ENCODE measurements around the gene CACNG6.

DNA sequence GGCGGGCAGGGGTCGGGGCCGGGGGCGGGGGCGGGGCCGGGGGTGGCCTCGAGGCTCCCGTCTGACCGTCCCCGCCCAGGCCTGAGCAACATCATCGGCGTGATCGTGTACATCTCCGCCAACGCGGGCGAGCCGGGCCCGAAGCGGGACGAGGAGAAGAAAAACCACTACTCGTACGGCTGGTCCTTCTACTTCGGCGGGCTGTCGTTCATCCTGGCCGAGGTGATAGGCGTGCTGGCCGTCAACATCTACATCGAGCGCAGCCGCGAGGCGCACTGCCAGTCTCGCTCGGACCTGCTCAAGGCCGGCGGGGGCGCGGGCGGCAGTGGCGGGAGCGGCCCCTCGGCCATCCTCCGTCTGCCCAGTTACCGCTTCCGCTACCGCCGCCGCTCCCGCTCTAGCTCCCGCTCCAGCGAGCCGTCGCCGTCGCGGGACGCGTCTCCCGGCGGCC, 9.4 kb upstream of the CACNG6 start:
- TF ChIP-seq, protein P1, sequence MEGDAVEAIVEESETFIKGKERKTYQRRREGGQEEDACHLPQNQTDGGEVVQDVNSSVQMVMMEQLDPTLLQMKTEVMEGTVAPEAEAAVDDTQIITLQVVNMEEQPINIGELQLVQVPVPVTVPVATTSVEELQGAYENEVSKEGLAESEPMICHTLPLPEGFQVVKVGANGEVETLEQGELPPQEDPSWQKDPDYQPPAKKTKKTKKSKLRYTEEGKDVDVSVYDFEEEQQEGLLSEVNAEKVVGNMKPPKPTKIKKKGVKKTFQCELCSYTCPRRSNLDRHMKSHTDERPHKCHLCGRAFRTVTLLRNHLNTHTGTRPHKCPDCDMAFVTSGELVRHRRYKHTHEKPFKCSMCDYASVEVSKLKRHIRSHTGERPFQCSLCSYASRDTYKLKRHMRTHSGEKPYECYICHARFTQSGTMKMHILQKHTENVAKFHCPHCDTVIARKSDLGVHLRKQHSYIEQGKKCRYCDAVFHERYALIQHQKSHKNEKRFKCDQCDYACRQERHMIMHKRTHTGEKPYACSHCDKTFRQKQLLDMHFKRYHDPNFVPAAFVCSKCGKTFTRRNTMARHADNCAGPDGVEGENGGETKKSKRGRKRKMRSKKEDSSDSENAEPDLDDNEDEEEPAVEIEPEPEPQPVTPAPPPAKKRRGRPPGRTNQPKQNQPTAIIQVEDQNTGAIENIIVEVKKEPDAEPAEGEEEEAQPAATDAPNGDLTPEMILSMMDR (IDR thresholded peaks at IDR 0.05 in 8 of 11, conservative IDR thresholded peaks at IDR 0.05 in 3 of 11) = no peak
- no peak for TF ChIP-seq POLR2AphosphoS5 (IDR thresholded peaks at IDR 0.05)
- TF ChIP-seq POLR2A (IDR thresholded peaks at IDR 0.05) = no peak
